Measurements from ENCODE around the gene CHST11.

GRCh38 chr12:104513681-104514080, 56.9 kb downstream of the CHST11 start:
- TF ChIP-seq RAD21 (CRISPR knock-in tag; conservative IDR thresholded peaks at IDR 0.05 in 1 of 2, IDR thresholded peaks at IDR 0.05 in 1 of 2) (no peak), EZH2 (IDR thresholded peaks at IDR 0.05; ENCODE audit: borderline replicate concordance, low read depth, low read length) (no peak), ATF1 (CRISPR knock-in tag; IDR thresholded peaks at IDR 0.05) (no peak), ATF1 (tag; IDR thresholded peaks at IDR 0.05) (no peak), NCOA6 (IDR thresholded peaks at IDR 0.05) (no peak), SMAD3 (CRISPR knock-in tag; conservative IDR thresholded peaks at IDR 0.05) (no peak), ZNF124 (CRISPR knock-in tag; IDR thresholded peaks at IDR 0.05) (no peak), CBX8 (IDR thresholded peaks at IDR 0.05; ENCODE audit: borderline replicate concordance, extremely low read depth, low read depth, low read length, poor library complexity, severe bottlenecking) (no peak), POLR2AphosphoS5 (IDR thresholded peaks at IDR 0.05; ENCODE audit: control insufficient read depth, insufficient read depth, low read depth, low read length) (no peak), MECOM (CRISPR knock-in tag; IDR thresholded peaks at IDR 0.05) (no peak)
